ENCODE results near the gene RAB9B.

The RAB9B gene

GRCh38 chrX:103811858-103812257 lies 20.2 kb downstream of the RAB9B start:
- no peak for DNase-seq (ENCODE audit: low read depth, low spot score)

GRCh38 chrX:103806862-103807474 lies 25.1 kb downstream of the RAB9B start:
- no peak for DNase-seq (ENCODE audit: low read depth, low spot score)

- DNase-seq (ENCODE audit: low read depth, low spot score), result no peak
Measured at GRCh38 chrX:103805860-103806259, 26.2 kb downstream of the RAB9B start.

GRCh38 chrX:103800318-103800717 lies 31.7 kb downstream of the RAB9B start:
- DNase-seq (ENCODE audit: low read depth, low spot score), result no peak

- no peak for DNase-seq (ENCODE audit: low read depth, low spot score)
Measured at GRCh38 chrX:103797691-103798090, 34.4 kb downstream of the RAB9B start.

- no peak for DNase-seq (ENCODE audit: low read depth, low spot score)
Measured at GRCh38 chrX:103794119-103794518, 37.9 kb downstream of the RAB9B start.

- DNase-seq (ENCODE audit: low read depth, low spot score), result no peak
Measured at GRCh38 chrX:103793545-103793940, 38.5 kb downstream of the RAB9B start.

- no peak for DNase-seq (ENCODE audit: low read depth, low spot score)
Measured at GRCh38 chrX:103792916-103793544, 39.0 kb downstream of the RAB9B start.

GRCh38 chrX:103791826-103792485 lies 40.1 kb downstream of the RAB9B start:
- no peak for DNase-seq (ENCODE audit: low read depth, low spot score)

- DNase-seq (ENCODE audit: low read depth, low spot score), result no peak
Measured at GRCh38 chrX:103791228-103791627, 40.8 kb downstream of the RAB9B start.

GRCh38 chrX:103789004-103789403 lies 43.1 kb downstream of the RAB9B start:
- DNase-seq (ENCODE audit: low read depth, low spot score), result no peak

- no peak for DNase-seq (ENCODE audit: low read depth, low spot score)
Measured at GRCh38 chrX:103783971-103784370, 48.1 kb downstream of the RAB9B start.

GRCh38 chrX:103783196-103783595 lies 48.9 kb downstream of the RAB9B start:
- no peak for DNase-seq (ENCODE audit: low read depth, low spot score)

GRCh38 chrX:103782640-103783039 lies 49.4 kb downstream of the RAB9B start:
- no peak for DNase-seq (ENCODE audit: low read depth, low spot score)

GRCh38 chrX:103781706-103782105 lies 50.4 kb downstream of the RAB9B start:
- no peak for DNase-seq (ENCODE audit: low read depth, low spot score)

- no peak for DNase-seq (ENCODE audit: low read depth, low spot score)
Measured at GRCh38 chrX:103781062-103781402, 51.0 kb downstream of the RAB9B start.

- no peak for DNase-seq (ENCODE audit: low read depth, low spot score)
Measured at GRCh38 chrX:103780336-103781061, 51.6 kb downstream of the RAB9B start.

GRCh38 chrX:103779141-103779789 lies 52.8 kb downstream of the RAB9B start:
- no peak for DNase-seq (ENCODE audit: low read depth, low spot score)

- no peak for DNase-seq (ENCODE audit: low read depth, low spot score)
Measured at GRCh38 chrX:103776546-103776945, 55.5 kb downstream of the RAB9B start, which contains the start of gene PLP1. PLP1 (plus strand) TSS chrX:103776840; CDS start chrX:103776996, 156 bp downstream.

GRCh38 chrX:103774070-103774642 lies 57.9 kb downstream of the RAB9B start:
- no peak for DNase-seq (ENCODE audit: low read depth, low spot score)

GRCh38 chrX:103773445-103773844 lies 58.6 kb downstream of the RAB9B start:
- DNase-seq (ENCODE audit: low read depth, low spot score), result no peak

Measured in activated naive CD8-positive, alpha-beta T cell treated with anti-CD3 and anti-CD28 coated beads, Interleukin-2, amount 50 U/mL, for 16 hours (primary cell).